KOPT-K1 (cell line): ENCODE results near the gene GAREM1.

Source experiments
- H3K27ac ChIP-seq: fragments of 200-600 bp; sonication (generic); 2 replicates; pipeline ENCODE4 v1.5.1; 2016; ENCODE audit warnings: antibody characterized with exemption, mild to moderate bottlenecking, low read depth, low read length; ENCODE audit not compliant: poor library complexity, severe bottlenecking
- H3K36me3 ChIP-seq: fragments of 200-600 bp; sonication (generic); 2 replicates; pipeline ENCODE4 v1.5.1; 2017; ENCODE audit warnings: antibody characterized with exemption, mild to moderate bottlenecking, low read length, moderate library complexity; ENCODE audit not compliant: insufficient read depth
- H3K9me3 ChIP-seq: fragments of 200-600 bp; sonication (generic); 2 replicates; pipeline ENCODE4 v1.5.1; 2017; ENCODE audit warnings: antibody characterized with exemption, low read length, mild to moderate bottlenecking; ENCODE audit not compliant: insufficient read depth, poor library complexity, severe bottlenecking

GAREM1 gene

GRCh38 chr18:32422978-32423740, 47.5 kb downstream of the GAREM1 start:
- Histone ChIP-seq H3K9me3 (no peaks in the 10 kb centered on the region), H3K27ac (no peak overlapping the region), H3K36me3 (no peaks in the 10 kb centered on the region)

- Histone ChIP-seq H3K27ac (no peak overlapping the region), H3K36me3 (no peaks in the 10 kb centered on the region), H3K9me3 (no peaks in the 10 kb centered on the region)
Observed at GRCh38 chr18:32422201-32422600, 48.5 kb downstream of the GAREM1 start.

- H3K9me3 ChIP-seq, result no peaks in the 10 kb centered on the region
- no peaks in the 10 kb centered on the region for H3K36me3 ChIP-seq
- H3K27ac ChIP-seq, result no peak overlapping the region
Observed at GRCh38 chr18:32420084-32420750, 50.5 kb downstream of the GAREM1 start.

- no peak overlapping the region for H3K27ac ChIP-seq
- H3K36me3 ChIP-seq, result no peaks in the 10 kb centered on the region
- H3K9me3 ChIP-seq, result no peaks in the 10 kb centered on the region
Observed at GRCh38 chr18:32418148-32418547, 52.5 kb downstream of the GAREM1 start.

- no peaks in the 10 kb centered on the region for H3K36me3 ChIP-seq
Observed at GRCh38 chr18:32405588-32405987, 65.1 kb downstream of the GAREM1 start.

GRCh38 chr18:32401621-32402020, 69.1 kb downstream of the GAREM1 start:
- Histone ChIP-seq H3K36me3 (no peaks in the 10 kb centered on the region), H3K27ac (no peak overlapping the region), H3K9me3 (no peaks in the 10 kb centered on the region)

More at GRCh38 chr18:32405588-32405987, 65.1 kb downstream of the GAREM1 start:
- no peaks in the 10 kb centered on the region for H3K9me3 ChIP-seq
- no peak overlapping the region for H3K27ac ChIP-seq

GRCh38 chr18:32393407-32393806, 77.3 kb downstream of the GAREM1 start:
- H3K36me3 ChIP-seq, result no peaks in the 10 kb centered on the region
- H3K9me3 ChIP-seq, result no peaks in the 10 kb centered on the region
- H3K27ac ChIP-seq, result no peak overlapping the region

GRCh38 chr18:32391126-32391525, 79.6 kb downstream of the GAREM1 start:
- no peaks in the 10 kb centered on the region for H3K9me3 ChIP-seq
- no peaks in the 10 kb centered on the region for H3K36me3 ChIP-seq
- H3K27ac ChIP-seq, result no peak overlapping the region

GRCh38 chr18:32389858-32390257, 80.8 kb downstream of the GAREM1 start:
- H3K27ac ChIP-seq, result no peak overlapping the region
- H3K9me3 ChIP-seq, result no peaks in the 10 kb centered on the region
- H3K36me3 ChIP-seq, result no peaks in the 10 kb centered on the region

- Histone ChIP-seq H3K27ac (no peak overlapping the region), H3K36me3 (no peaks in the 10 kb centered on the region), H3K9me3 (no peaks in the 10 kb centered on the region)
Observed at GRCh38 chr18:32389191-32389590, 81.5 kb downstream of the GAREM1 start.

- no peaks in the 10 kb centered on the region for H3K36me3 ChIP-seq
- no peak overlapping the region for H3K27ac ChIP-seq
- H3K9me3 ChIP-seq, result no peaks in the 10 kb centered on the region
Observed at GRCh38 chr18:32386471-32386870, 84.2 kb downstream of the GAREM1 start.

GRCh38 chr18:32383050-32383819, 87.4 kb downstream of the GAREM1 start:
- H3K9me3 ChIP-seq, result no peaks in the 10 kb centered on the region
- no peaks in the 10 kb centered on the region for H3K36me3 ChIP-seq
- no peak overlapping the region for H3K27ac ChIP-seq

- H3K36me3 ChIP-seq, result no peaks in the 10 kb centered on the region
- no peaks in the 10 kb centered on the region for H3K9me3 ChIP-seq
- H3K27ac ChIP-seq, result no peak overlapping the region
Observed at GRCh38 chr18:32381761-32382160, 88.9 kb downstream of the GAREM1 start.

- H3K36me3 ChIP-seq, result no peaks in the 10 kb centered on the region
- H3K27ac ChIP-seq, result no peak overlapping the region
- no peaks in the 10 kb centered on the region for H3K9me3 ChIP-seq
Observed at GRCh38 chr18:32380559-32380958, 90.1 kb downstream of the GAREM1 start.

GRCh38 chr18:32379891-32380290, 90.8 kb downstream of the GAREM1 start:
- Histone ChIP-seq H3K36me3 (no peaks in the 10 kb centered on the region), H3K9me3 (no peaks in the 10 kb centered on the region), H3K27ac (no peak overlapping the region)
